Stimulated activated CD8-positive, alpha-beta memory T cell treated with anti-CD3 and anti-CD28 coated beads, Interleukin-12 subunit alpha, Interleukin-12 subunit beta, amount 100 ng/mL, for 1 hour (primary cell): ENCODE measurements around the gene TYW3.

Source experiments
- DNase-seq: peaks from one replicate; pipeline ENCODE4 v3.0.0-alpha.2; 2020; ENCODE audit warnings: low read depth

Gene TYW3

DNA sequence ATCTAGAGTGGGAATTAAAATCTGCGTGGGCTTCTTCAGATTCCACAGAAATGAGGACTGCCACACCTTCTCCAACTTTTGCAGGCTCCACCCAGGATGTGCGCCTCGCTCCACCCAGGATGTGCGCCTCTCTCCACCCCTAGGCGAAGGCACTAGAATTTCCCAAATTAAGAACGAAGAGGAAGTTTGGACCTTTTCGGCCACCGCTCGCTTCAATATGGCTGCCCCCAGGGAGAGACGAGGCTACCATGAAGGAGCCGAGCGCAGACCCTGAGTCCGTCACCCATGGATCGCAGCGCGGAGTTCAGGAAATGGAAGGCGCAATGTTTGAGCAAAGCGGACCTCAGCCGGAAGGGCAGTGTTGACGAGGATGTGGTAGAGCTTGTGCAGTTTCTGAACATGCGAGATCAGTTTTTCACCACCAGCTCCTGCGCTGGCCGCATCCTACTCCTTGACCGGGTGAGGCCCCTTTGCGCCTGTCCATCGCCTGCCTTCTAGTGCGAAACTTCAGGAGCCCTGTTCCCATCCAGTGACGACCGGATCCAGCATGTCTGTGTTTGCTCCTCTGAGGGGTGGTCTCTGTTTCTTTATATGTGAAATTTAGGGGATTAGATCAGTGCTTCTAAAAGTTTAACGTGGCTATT, at the start of gene TYW3, which contains the start of gene CRYZ:
Gene TYW3 (plus strand): TSS at position 193 of the 644 bp plus-strand sequence. CDS start 93 bp downstream, at position 286.
Gene CRYZ (minus strand): TSS at position 91 of the 644 bp plus-strand sequence. CDS start 8,229 bp downstream, outside the sequence.
- DNase-seq, result peak; percentile 67

- DNase-seq, result no peak
Measured at GRCh38 chr1:74683656-74684055, 49.3 kb upstream of the TYW3 start.

- no peak for DNase-seq
Measured at GRCh38 chr1:74684301-74684700, 48.7 kb upstream of the TYW3 start.

GRCh38 chr1:74686928-74687327, 46.0 kb upstream of the TYW3 start:
- DNase-seq, result no peak

DNA sequence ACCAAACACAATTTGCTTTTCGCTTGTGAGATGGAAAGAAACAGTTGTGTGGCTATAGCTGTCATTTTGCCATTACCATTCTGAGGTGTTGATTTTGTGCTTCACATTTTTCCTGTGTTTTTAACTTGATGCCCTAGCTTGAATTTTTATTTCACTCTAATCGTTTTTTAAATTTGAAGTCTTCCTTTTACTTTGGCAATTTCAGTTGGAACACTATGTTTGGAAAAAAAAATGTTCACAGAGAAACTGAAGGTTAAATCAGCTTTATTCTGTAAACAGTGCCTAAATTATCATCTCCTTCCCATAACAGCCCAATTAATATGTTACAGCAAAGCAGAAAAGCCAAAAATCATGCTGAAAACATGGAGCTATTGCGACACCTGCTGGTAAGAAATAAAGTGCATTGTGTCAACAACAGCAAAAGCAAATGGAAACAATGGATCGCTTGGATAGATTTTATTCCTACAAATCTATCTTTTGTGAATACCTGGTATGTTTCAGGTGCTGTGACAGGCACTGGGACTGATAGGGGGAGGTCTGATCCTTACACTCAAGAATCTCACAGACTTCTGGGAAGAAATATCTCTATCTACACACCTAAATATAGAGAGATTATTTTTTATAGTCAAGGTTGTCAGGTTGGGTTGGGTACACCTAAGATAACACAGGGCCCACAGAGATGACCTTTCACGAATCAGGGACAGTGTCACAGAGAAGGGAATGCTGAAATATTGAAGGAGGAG, 43.2 kb upstream of the TYW3 start:
- DNase-seq, result peak; percentile 29

DNA sequence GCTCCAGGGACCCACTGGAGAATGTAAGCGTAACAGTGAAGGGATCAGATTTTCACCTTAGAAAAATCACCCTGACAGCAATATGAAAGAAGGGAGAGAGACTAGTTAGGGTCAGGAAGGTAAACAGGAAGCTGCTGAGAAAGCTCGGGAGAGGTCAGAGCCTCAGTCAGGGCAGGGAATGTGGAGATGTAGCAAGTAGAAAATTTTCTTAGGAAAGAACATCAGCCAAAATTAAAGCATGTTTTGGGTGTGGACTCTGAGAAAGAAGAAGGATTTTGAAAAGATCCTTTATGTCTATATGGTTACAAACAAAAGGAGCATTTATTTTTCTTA, 42.6 kb upstream of the TYW3 start:
- no peak for DNase-seq

GRCh38 chr1:74690909-74691308, 42.0 kb upstream of the TYW3 start:
- no peak for DNase-seq

DNA sequence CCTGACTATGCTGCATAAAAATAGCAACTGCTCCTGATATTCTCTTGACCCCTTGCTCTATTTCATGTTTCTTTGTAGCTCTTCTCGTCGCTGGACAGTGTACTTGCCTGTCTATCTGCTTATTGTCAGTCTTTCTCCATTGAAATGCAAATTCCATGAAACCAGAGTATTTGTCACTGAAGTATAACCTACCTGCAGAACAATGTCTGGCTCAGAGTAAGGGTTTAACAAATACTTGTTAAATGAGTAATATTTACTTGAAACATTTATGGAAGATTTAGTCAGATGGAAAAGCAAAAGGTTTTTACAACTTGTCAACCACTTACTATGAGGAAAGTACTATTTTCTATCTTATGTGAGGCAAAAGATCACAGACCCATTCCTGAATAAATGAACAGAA, 39.5 kb upstream of the TYW3 start:
- DNase-seq, result no peak

DNA sequence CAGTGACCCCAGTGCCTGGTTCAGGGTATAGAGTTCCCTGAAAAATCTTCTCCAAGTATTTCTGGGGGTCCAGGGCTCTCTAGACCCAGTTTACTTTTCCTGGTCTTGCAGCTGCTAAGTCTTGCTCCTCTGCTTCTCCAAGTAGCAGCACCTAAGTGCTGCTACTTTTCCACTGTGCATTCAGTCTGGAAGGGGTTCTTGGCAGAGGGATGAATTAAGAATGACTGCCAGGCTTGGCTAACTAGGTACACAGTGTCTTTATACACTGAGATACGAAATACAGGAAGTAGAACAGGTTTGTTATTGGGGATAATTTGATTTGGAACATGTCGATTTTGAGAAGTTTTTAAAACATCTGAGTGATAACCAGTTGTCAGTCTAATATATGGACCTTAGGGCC, 35.1 kb upstream of the TYW3 start:
- DNase-seq, result no peak

DNA sequence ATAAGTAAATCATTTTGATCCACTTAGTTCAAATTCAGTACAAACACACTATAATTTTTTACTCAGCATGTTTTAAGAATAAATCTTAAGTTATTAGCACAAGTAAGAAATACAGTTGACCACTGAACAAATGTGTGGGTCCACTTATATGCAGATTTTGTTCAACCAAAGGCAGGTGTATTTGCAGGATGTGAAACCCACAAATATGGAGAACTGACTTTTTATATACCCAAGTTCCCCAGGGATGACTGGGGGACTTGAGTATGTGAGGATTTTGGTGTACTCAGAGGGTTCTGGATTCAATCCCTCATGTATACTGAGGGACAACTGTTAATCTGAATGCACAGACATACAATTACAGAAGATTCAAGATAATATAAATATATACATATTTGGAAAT, 33.6 kb upstream of the TYW3 start:
- no peak for DNase-seq

DNA sequence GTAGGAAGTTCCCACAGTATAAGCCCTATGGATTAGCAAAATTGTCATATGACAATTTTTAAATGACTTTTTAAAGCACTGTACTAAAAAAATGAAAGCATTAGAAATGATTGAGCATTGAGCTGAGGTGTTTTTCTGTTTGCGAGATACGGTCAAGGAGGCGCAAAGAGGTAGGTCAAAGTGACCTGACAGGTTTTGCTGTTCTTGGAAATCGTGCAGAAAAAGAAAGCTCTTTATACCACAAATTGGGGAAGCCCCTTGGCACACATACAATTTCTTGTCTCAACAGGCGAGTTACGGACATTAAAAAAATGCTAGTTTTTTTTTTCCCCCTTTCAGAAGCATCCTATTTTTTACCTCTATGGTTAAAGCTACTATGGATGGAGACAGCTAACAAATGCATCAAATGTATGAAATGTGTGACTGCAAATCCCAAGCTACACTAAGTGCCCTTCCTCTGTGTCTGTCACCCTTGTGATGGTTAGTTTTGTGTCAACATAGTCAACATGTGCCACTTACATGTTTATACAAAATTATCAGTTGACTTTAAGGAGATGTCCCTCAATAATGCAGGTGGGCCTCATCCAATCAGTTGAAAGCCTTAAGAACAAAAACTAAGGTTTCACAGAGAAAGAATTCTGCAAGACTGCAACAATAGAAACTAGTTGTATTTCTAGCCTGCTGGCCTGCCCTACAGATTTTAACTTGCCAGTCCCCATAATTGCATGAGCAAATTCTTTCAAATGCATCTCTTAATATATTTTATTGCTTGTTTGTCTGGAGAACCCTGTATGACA, 29.4 kb upstream of the TYW3 start:
- no peak for DNase-seq

DNA sequence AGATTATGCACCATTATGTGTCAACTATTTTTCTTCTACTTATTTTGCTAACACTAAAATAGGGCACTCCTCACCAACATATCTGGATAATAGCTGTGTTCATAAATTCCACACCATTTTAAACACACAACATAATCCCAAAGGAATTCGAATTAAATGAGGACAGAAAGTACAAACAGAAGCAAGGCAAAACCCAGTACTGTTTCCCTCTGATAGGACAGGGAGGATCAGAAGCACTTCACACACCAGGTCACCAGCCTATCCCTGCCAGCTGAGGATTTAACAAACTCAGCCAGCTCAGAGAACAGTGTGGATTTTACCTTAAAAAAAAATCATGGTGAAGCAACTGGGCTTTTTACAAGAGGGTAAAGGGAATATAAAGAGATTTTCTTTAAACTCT, 20.1 kb upstream of the TYW3 start:
- no peak for DNase-seq

DNA sequence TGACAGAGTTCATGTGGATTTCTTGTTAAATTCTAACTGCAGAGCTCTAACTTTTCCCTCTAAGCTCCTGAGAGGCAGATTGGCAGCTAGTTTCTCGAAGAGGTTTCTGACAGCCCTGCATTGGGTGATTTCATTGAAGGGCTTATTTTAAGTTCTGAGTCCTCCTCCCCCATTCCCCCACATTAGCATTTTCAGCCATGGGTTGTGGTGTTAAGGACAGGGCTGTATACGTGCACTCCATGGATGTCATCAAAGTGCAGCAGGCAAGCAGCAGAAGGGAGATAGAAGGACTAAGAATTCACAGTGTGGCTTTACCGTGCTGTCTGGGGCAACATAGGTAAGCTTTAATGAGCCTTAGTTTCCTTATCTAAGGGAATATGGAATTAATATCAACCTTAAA, 19.1 kb upstream of the TYW3 start:
- no peak for DNase-seq

DNA sequence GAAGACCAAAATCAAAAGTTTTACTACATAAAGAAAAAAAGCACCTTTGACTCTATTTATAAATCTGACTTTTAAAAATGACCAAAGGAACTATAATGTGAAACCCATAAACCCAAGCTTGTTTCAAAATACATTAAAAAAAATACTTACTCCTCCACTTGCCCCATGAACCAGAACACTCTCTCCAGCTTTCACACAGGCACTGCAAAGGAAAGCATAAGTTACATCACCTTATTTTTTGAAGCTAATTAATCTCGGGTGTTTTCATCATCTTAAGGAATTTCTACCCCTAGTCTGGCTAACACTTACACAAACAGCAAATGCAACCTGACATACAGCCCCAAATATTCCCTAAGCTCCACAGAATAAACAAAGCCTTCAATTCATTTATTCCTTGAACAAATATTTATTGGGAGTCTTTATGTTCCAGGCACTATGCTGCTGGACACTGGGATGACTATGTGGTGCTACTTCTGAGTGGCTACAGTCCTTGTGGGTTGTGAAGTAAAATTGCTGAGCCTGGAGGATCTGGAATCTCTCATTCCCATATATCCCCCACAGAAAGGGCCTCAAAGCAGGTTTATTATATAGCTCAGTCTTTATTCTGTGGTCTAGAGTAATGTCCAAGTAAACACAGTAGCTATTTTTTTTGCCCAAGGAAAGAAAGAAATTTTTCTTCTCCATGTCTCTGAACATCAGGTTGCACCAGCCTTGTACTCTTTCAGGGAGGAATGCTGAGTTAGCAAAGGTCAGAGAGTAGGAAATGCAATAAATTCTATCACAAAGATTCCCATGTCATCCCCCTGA, 18.3 kb upstream of the TYW3 start:
- no peak for DNase-seq

DNA sequence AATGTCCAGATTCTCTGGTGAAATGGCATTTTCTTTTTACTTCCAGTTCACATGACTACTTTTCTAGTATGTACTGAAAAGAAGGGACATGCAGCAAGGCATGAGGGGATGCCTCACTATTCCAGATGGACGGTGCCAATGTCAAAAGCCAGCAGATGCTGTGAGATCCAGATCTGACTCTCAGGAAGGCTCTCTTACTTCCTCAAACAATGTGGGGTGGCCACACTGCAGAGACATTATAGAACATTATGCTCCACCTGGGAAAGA, 17.8 kb upstream of the TYW3 start:
- no peak for DNase-seq

DNA sequence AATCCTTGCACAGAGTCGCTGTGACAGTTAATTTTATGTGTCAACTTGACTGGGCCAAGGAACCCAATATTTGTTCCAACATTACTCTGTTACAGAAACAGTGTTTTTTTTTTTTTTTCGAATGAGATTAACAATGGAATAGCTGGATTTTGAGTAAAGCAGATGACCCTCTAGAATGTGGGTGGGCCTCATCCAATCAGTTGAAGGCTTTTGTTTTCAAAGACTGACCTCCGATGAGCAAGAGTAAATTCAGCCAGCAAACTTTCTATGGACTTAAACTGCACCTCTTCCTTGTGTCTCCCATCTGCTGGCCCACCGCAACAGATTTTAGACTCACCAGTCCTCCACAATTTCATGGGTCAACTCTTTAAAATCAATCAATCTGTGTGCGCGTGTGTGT, 17.1 kb upstream of the TYW3 start:
- no peak for DNase-seq

DNA sequence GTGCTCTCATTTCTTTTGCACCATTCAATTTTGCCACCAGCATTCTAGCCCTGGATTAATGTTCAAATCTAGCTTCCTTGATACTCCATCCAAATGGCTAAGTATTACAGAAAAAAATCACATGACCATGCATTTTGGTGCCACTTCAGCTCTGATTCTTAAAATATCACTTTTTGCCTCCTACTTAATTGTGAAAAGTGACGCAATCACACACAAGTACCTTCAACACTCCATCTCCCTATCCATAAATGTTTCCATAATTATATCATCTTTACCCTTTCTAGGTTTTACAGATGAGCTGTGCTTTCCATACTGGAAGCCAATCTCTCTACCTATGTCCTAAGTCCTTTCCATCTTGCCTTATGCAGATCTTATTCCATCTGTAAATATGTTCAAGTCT, 16.1 kb upstream of the TYW3 start:
- no peak for DNase-seq

GRCh38 chr1:74717626-74718025, 15.3 kb upstream of the TYW3 start:
- no peak for DNase-seq

DNA sequence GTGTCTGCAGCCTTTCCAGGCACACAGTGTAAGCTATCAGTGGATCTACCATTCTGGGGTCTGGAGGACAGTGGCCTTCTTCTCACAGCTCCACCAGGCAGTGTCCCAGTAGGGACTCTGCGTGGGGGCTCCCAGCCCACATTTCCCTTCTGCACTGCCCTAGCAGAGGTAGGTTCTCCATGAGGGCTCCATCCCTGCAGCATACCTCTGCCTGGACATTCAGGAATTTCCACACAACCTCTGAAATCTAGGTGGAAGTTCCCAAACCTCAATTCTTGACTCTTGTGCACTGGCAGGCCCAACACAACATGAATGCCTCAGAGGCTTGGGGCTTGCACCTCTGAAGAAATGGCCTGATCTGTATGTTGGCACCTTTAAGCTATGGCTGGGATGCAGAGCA, 6.9 kb upstream of the TYW3 start:
- no peak for DNase-seq

GRCh38 chr1:74728736-74729135, 4.2 kb upstream of the TYW3 start:
- DNase-seq, result no peak

DNA sequence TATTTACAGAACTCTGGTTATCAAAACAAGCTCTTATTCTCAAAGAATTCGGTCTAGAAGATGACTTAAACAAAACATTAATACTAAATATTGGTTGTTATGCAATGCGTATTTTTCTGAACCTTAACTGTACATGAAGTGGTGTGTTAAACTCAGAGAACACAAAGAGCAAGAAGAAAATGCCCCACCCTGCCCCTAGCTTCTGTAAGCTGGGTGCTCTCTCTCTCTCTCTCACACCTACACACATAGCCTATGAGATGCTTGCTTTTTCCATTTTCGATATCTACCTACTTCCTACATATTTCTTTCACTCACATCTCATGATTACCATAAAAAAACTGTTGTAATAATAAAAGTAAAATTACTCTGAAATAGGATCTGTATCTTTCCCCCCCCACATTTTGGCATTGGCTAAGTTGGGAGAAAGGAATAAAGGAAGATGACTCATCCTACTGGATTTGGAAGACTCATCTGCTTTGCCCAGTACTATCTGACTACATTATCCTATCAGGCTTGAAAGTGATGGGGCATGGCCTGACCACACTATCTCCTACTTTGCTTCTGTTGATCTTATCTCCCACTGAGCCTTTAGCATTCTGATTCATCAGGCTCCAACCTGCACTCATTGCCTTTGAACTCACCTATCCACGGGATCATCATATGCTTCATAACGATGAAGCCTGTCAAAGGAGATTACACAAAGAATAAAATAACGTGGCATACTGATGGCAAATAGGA, 3.0 kb upstream of the TYW3 start:
- DNase-seq, result no peak
